Panc1 (cell line): Measurements from ENCODE around the gene COX15. TPM values are rescaled to one million over a fixed set of nuclear protein-coding genes. Genes with fewer than 3 reads are reported as not detected.
A peak's percentile ranks its signal among the peaks of the same experiment; 100 is the strongest.

Source experiments
- ATAC-seq: fragments of 200-7000 bp; cut with Tn5 transposase; 2 replicates; pipeline ENCODE4 v1.9.1; 2020; ENCODE audit warnings: mild to moderate bottlenecking, moderate library complexity
- BruUV-seq: library from RNA; stranded (reverse); fragments of 400-500 nt; replicated peaks from 2 replicates; lab custom pipeline; 2021; lab: Mats Ljungman, UMichigan
- CTCF ChIA-PET: fragments of 300-600 bp; sonication (Branson Sonifier 250); formaldehyde crosslinking; loops from one replicate; lab custom pipeline; 2022; ENCODE audit warnings: antibody characterized with exemption; lab: Charles Lee
- POLR2A ChIA-PET: fragments of 300-600 bp; sonication (Branson Sonifier 250); formaldehyde crosslinking; loops from one replicate; lab custom pipeline; 2022; ENCODE audit warnings: antibody characterized with exemption; lab: Charles Lee
- DNase-seq: peaks from one replicate; pipeline ENCODE4 v3.0.0-alpha.2; 2010; ENCODE audit warnings: low read depth, low spot score
- H3K27ac ChIP-seq: 2 replicates; pipeline ENCODE4 v1.5.1; 2011; ENCODE audit warnings: mild to moderate bottlenecking, low read length, inconsistent platforms
- H3K27me3 ChIP-seq: fragments of 200-500 bp; sonication (Bioruptor generic); 2 replicates; pipeline ENCODE4 v1.6.0; 2014; ENCODE audit warnings: low read length, inconsistent platforms; ENCODE audit not compliant: control insufficient read depth, insufficient read depth
- H3K36me3 ChIP-seq: fragments of 200-500 bp; sonication (Bioruptor generic); 2 replicates; pipeline ENCODE4 v1.5.1; 2014; ENCODE audit warnings: inconsistent platforms, mild to moderate bottlenecking, low read length, moderate library complexity; ENCODE audit not compliant: control insufficient read depth, insufficient read depth
- H3K4me1 ChIP-seq: 2 replicates; pipeline ENCODE4 v1.5.1; 2011; ENCODE audit warnings: inconsistent platforms, mild to moderate bottlenecking, low read length, moderate library complexity; ENCODE audit not compliant: control insufficient read depth, insufficient read depth
- H3K4me3 ChIP-seq, 2 experiments: 2 replicates each; pipeline ENCODE4 v1.5.1; 2011 to 2012; ENCODE audit warnings: low read depth in 2 of 2, low read length in 2 of 2, mild to moderate bottlenecking in 2 of 2, inconsistent platforms in 1 of 2, moderate library complexity in 1 of 2
- H3K9me3 ChIP-seq: fragments of 200-500 bp; sonication (Bioruptor generic); 2 replicates; pipeline ENCODE4 v1.5.1; 2014; ENCODE audit warnings: low read depth, mild to moderate bottlenecking, inconsistent platforms, low read length, moderate library complexity; ENCODE audit not compliant: control insufficient read depth, insufficient read depth
- POLR2AphosphoS5 ChIP-seq: IDR thresholded peaks from 2 replicates; pipeline ENCODE4 v1.6.1; 2012; ENCODE audit warnings: mild to moderate bottlenecking, low read depth, low read length, moderate library complexity
- SIN3A ChIP-seq: IDR thresholded peaks from 2 replicates; pipeline ENCODE4 v1.6.1; 2012; ENCODE audit warnings: low read depth, mild to moderate bottlenecking, low read length, moderate library complexity, borderline replicate concordance; ENCODE audit not compliant: insufficient read depth
- TCF7L2 ChIP-seq: IDR thresholded peaks from 2 replicates; pipeline ENCODE4 v1.6.1; 2011; ENCODE audit warnings: mild to moderate bottlenecking, low read depth, low read length, inconsistent platforms
- in situ Hi-C: cut with HindIII; loops from 2 replicates; pipeline ENCODE4 v1.10.0; 2016; ENCODE audit warnings: low sequenced_read_pairs, low pct_unique_long_range_greater_than_20kb
- intact Hi-C: fragments of 100-400 bp; cut with micrococcal nuclease; formaldehyde crosslinking; loops from one replicate; pipeline ENCODE4 v1.10.0; 2022; ENCODE audit not compliant: unreplicated experiment
- total RNA-seq: library from RNA; stranded (reverse); gene quantifications from one replicate; pipeline ENCODE4 v1.2.1, GENCODE V29; 2021; ENCODE audit not compliant: unreplicated experiment
- TF ChIP-seq, protein P1 (sequence below): fragments of 450-650 bp; IDR thresholded peaks from 2 replicates; pipeline ENCODE4 v1.5.1; 2017; ENCODE audit warnings: mild to moderate bottlenecking
- TF ChIP-seq, protein P2 (sequence below), 2 experiments: IDR thresholded peaks; 2 replicates each; pipeline ENCODE4 v1.6.1; 2011 to 2012; ENCODE audit warnings: low read depth in 2 of 2, control low read depth in 1 of 2, low read length in 1 of 2, mild to moderate bottlenecking in 1 of 2, moderate library complexity in 1 of 2; ENCODE audit not compliant: insufficient read depth in 1 of 2

Gene COX15
- total RNA-seq, 1 experiment from 2014 or later: 62.9 TPM

DNA sequence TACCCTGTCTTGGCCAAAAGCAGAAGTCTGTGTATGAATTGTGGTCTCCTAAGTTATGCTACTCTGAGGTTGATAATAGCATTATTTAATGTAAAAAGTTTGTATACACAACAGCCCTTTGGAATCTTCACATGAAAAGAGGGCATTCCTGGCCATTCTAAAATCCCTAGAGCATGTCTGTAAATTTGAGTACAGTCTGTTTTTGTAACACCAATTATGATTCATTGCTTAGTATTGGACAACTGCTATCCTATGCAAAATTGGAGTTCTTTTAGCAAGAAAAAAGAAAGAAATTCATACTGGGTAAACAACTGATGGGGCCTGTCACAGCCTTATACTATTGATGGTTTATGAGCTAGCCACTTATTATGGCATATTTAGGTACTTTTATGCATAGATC, 10.3 kb upstream of the COX15 start:
- no peak overlapping the region for H3K4me3 ChIP-seq
- peaks cover 56% of the 10 kb centered on the region for H3K36me3 ChIP-seq
- no TSS peak for BruUV-seq
- ATAC-seq (no peak), DNase-seq (no peak)
- in situ Hi-C loops (no loop called here), intact Hi-C loops (no loop called here)
- 0 out of 2 replicates have a peak overlapping the region, but pooled peaks have one; percentile 5 for H3K27ac ChIP-seq
- ChIA-PET POLR2A (interaction anchor here (0.7 kb wide), 2 partner anchors 10 to 491 kb away, joined by 3 to 8 read pairs; partner anchors contain the start of gene CUTC), CTCF (interaction anchor here (0.5 kb wide), 1 partner anchor 10 kb away, joined by 3 read pairs; no protein-coding TSS in a partner anchor)
- TF ChIP-seq, protein P1, sequence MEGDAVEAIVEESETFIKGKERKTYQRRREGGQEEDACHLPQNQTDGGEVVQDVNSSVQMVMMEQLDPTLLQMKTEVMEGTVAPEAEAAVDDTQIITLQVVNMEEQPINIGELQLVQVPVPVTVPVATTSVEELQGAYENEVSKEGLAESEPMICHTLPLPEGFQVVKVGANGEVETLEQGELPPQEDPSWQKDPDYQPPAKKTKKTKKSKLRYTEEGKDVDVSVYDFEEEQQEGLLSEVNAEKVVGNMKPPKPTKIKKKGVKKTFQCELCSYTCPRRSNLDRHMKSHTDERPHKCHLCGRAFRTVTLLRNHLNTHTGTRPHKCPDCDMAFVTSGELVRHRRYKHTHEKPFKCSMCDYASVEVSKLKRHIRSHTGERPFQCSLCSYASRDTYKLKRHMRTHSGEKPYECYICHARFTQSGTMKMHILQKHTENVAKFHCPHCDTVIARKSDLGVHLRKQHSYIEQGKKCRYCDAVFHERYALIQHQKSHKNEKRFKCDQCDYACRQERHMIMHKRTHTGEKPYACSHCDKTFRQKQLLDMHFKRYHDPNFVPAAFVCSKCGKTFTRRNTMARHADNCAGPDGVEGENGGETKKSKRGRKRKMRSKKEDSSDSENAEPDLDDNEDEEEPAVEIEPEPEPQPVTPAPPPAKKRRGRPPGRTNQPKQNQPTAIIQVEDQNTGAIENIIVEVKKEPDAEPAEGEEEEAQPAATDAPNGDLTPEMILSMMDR: no peak
- no peak for TF ChIP-seq TCF7L2
- TF ChIP-seq POLR2AphosphoS5: no peak
- no peak for TF ChIP-seq SIN3A
- TF ChIP-seq, protein P2, sequence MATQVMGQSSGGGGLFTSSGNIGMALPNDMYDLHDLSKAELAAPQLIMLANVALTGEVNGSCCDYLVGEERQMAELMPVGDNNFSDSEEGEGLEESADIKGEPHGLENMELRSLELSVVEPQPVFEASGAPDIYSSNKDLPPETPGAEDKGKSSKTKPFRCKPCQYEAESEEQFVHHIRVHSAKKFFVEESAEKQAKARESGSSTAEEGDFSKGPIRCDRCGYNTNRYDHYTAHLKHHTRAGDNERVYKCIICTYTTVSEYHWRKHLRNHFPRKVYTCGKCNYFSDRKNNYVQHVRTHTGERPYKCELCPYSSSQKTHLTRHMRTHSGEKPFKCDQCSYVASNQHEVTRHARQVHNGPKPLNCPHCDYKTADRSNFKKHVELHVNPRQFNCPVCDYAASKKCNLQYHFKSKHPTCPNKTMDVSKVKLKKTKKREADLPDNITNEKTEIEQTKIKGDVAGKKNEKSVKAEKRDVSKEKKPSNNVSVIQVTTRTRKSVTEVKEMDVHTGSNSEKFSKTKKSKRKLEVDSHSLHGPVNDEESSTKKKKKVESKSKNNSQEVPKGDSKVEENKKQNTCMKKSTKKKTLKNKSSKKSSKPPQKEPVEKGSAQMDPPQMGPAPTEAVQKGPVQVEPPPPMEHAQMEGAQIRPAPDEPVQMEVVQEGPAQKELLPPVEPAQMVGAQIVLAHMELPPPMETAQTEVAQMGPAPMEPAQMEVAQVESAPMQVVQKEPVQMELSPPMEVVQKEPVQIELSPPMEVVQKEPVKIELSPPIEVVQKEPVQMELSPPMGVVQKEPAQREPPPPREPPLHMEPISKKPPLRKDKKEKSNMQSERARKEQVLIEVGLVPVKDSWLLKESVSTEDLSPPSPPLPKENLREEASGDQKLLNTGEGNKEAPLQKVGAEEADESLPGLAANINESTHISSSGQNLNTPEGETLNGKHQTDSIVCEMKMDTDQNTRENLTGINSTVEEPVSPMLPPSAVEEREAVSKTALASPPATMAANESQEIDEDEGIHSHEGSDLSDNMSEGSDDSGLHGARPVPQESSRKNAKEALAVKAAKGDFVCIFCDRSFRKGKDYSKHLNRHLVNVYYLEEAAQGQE (IDR thresholded peaks at IDR 0.05; ENCODE audit: insufficient read depth in 1 of 2, low read depth in 2 of 2, low read length in 1 of 2): no peak
- no peaks in the 10 kb centered on the region for H3K27me3 ChIP-seq
- H3K9me3 ChIP-seq: peaks cover 18% of the 10 kb centered on the region
- peaks cover 6% of the 10 kb centered on the region for H3K4me1 ChIP-seq

DNA sequence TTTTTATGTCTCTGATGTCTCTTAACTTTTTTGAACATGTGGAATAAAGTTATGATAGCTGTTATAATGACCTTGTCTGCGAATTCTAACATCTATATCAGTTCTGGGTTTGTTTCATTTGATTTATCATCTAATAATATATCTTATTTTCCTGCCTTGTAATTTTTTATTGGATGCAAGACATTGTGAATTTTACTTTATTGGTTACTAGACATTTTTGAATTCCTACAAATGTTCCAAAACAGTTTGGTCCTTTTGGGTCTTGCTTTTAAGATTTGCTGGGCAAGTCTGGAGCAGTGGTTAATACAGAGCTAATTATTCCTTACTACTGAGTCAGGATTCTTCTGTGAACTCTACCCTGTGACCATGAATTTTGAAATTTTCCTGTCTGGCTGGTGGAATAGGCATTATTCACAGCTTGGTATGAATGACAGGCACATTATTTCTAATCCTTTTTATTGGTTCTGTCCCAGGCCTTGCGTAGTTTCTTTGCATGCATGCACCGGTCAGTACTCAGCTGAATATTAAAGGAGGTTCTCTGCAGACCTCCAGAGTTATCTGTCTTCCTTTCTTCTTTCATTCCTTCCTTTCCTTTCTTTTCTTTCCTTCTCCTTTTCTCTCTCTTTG, 9.1 kb upstream of the COX15 start:
- H3K27ac ChIP-seq: no peak overlapping the region
- H3K4me3 ChIP-seq: no peak overlapping the region
- intact Hi-C loops (no loop called here), in situ Hi-C loops (no loop called here)
- DNase-seq (no peak), ATAC-seq (no peak)
- peaks cover 9% of the 10 kb centered on the region for H3K4me1 ChIP-seq
- peaks cover 18% of the 10 kb centered on the region for H3K9me3 ChIP-seq
- H3K36me3 ChIP-seq: peaks cover 63% of the 10 kb centered on the region
- no peak for TF ChIP-seq SIN3A
- TF ChIP-seq POLR2AphosphoS5: no peak
- no peak for TF ChIP-seq TCF7L2
- TF ChIP-seq, protein P1: no peak
- TF ChIP-seq, protein P2 (IDR thresholded peaks at IDR 0.05; ENCODE audit: insufficient read depth in 1 of 2, low read depth in 2 of 2, low read length in 1 of 2): no peak
- POLR2A ChIA-PET: interaction anchor here (0.6 kb wide), 1 partner anchor 13 kb away, joined by 3 read pairs; no protein-coding TSS in a partner anchor
- no peaks in the 10 kb centered on the region for H3K27me3 ChIP-seq
- CTCF ChIA-PET: no interaction called here
- no TSS peak for BruUV-seq
